Testis (tissue), 3 donors: ENCODE measurements around the gene CISD2. TPM values are rescaled to one million over a fixed set of nuclear protein-coding genes. Genes with fewer than 3 reads are reported as not detected.

ENCODE experiments used
- DNase-seq: peaks from one replicate; pipeline ENCODE4 v3.0.0-alpha.2; 2019
- H3K27ac ChIP-seq, 2 donors: fragments of 200-600 bp; sonication (generic); one replicate each; pipeline ENCODE4 v1.5.1; 2019
- H3K27me3 ChIP-seq: fragments of 200-600 bp; sonication (generic); one replicate; pipeline ENCODE4 v1.5.1; 2019
- H3K36me3 ChIP-seq: fragments of 200-600 bp; sonication (generic); one replicate; pipeline ENCODE4 v1.5.1; 2017; ENCODE audit warnings: low read depth; ENCODE audit errors: missing control alignments
- H3K4me1 ChIP-seq: fragments of 200-600 bp; sonication (generic); one replicate; pipeline ENCODE4 v1.5.1; 2019
- H3K4me3 ChIP-seq, 2 donors: fragments of 200-600 bp; sonication (generic); one replicate each; pipeline ENCODE4 v1.5.1; 2017 to 2019
- H3K9me3 ChIP-seq: fragments of 200-600 bp; sonication (generic); one replicate; pipeline ENCODE4 v1.5.1; 2017
- POLR2A ChIP-seq: fragments of 450-650 bp; IDR thresholded peaks from one replicate; pipeline ENCODE4 v1.6.1; 2017; ENCODE audit warnings: antibody characterized with exemption, mild to moderate bottlenecking, moderate library complexity
- WGBS, 2 donors: methylation state at CpG; one replicate each; pipeline ENCODE4 v1.1.5; 2018; 5-methylcytosine and 5-hydroxymethylcytosine counted together
- intact Hi-C: fragments of 100-400 bp; cut with DNase I; formaldehyde crosslinking; loops from one replicate; pipeline ENCODE4 v1.15.1; 2023; ENCODE audit warnings: low total_unique reads
- polyA plus RNA-seq: library from polyadenylated mRNA; stranded (reverse); fragments of 350-450 nt; fragmentation: Illumina TruSeq; extraction: RNeasy Lipid Tissue Mini Kit (QIAGEN cat#74804); gene quantifications from one replicate; pipeline ENCODE4 v1.2.3, GENCODE V29; 2014; ENCODE audit warnings: low read depth, low replicate concordance; ENCODE audit not compliant: insufficient read depth
- total RNA-seq, 2 donors: library from RNA; depleted of rRNA; stranded (reverse); fragments of >200 nt; gene quantifications; one replicate each; pipeline ENCODE4 v1.2.3, GENCODE V29; 2016
- TF ChIP-seq, protein P1 (sequence below), 3 experiments: fragments of 450-650 bp in 2 of 3; fragments of 200-600 bp in 1 of 3; sonication (generic) in 1 of 3; IDR thresholded peaks; one replicate each; pipeline ENCODE4 v1.5.1; 2016 to 2019; ENCODE audit warnings: antibody characterized with exemption in 3 of 3, mild to moderate bottlenecking in 2 of 3, moderate library complexity in 1 of 3

Gene CISD2
- total and polyA plus RNA-seq, 3 donors from 2014 or later, result 8.4 to 19.4 (median 10.3) TPM

DNA sequence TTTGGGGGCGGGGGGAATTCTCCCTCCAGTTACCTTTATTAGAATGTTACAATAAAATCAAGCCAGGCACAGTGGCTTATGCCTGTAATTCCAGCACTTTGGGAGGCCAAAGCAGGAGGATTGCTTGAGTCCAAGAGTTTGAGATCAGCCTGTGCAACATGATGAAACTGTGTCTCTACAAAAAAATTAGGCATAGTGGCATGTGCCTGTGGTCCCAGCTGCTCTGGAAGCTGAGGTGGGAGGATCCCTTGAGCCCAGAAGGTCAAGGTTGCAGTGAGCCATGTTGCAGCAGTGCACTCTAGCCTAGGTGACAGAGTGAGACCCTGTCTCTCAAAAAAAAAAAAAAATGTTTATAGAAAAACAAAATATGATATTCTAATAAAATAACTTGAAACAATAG, 36.1 kb upstream of the CISD2 start:
- no peaks in the 10 kb centered on the region for H3K9me3 ChIP-seq
- DNase-seq, result no peak
- H3K4me1 ChIP-seq, result peaks cover 8% of the 10 kb centered on the region
- H3K27me3 ChIP-seq, result no peaks in the 10 kb centered on the region
- no peak overlapping the region for H3K4me3 ChIP-seq
- TF ChIP-seq, protein P1, sequence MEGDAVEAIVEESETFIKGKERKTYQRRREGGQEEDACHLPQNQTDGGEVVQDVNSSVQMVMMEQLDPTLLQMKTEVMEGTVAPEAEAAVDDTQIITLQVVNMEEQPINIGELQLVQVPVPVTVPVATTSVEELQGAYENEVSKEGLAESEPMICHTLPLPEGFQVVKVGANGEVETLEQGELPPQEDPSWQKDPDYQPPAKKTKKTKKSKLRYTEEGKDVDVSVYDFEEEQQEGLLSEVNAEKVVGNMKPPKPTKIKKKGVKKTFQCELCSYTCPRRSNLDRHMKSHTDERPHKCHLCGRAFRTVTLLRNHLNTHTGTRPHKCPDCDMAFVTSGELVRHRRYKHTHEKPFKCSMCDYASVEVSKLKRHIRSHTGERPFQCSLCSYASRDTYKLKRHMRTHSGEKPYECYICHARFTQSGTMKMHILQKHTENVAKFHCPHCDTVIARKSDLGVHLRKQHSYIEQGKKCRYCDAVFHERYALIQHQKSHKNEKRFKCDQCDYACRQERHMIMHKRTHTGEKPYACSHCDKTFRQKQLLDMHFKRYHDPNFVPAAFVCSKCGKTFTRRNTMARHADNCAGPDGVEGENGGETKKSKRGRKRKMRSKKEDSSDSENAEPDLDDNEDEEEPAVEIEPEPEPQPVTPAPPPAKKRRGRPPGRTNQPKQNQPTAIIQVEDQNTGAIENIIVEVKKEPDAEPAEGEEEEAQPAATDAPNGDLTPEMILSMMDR (IDR thresholded peaks at IDR 0.05), result no peak
- TF ChIP-seq POLR2A, result no peak
- intact Hi-C loops, result no loop called here
- no peak overlapping the region for H3K27ac ChIP-seq
- no peaks in the 10 kb centered on the region for H3K36me3 ChIP-seq
- 84 to 95% methylated on average over 1 of the region's 1 CpG for WGBS, 2 donors

- H3K4me3 ChIP-seq, result no peak overlapping the region
- no peak overlapping the region for H3K27ac ChIP-seq
- intact Hi-C loops, result no loop called here
- TF ChIP-seq, protein P1 (IDR thresholded peaks at IDR 0.05), result no peak
- TF ChIP-seq POLR2A, result no peak
- no peaks in the 10 kb centered on the region for H3K4me1 ChIP-seq
- H3K9me3 ChIP-seq, result no peaks in the 10 kb centered on the region
- no peaks in the 10 kb centered on the region for H3K27me3 ChIP-seq
- no peaks in the 10 kb centered on the region for H3K36me3 ChIP-seq
- DNase-seq, result no peak
- WGBS, 2 donors, result 96 to 97% methylated on average over 1 of the region's 1 CpG
Measured at GRCh38 chr4:102836596-102836995, 32.2 kb upstream of the CISD2 start.

GRCh38 chr4:102842367-102842766, 26.4 kb upstream of the CISD2 start:
- Histone ChIP-seq H3K27ac (no peak overlapping the region), H3K4me3 (no peak overlapping the region), H3K4me1 (no peaks in the 10 kb centered on the region), H3K36me3 (no peaks in the 10 kb centered on the region), H3K27me3 (no peaks in the 10 kb centered on the region), H3K9me3 (no peaks in the 10 kb centered on the region)
- WGBS, 2 donors, result 84 to 87% methylated on average over 3 of the region's 3 CpGs
- DNase-seq, result no peak
- TF ChIP-seq POLR2A, result no peak
- TF ChIP-seq, protein P1 (IDR thresholded peaks at IDR 0.05), result no peak
- intact Hi-C loops, result no loop called here

- no peak overlapping the region for H3K4me3 ChIP-seq
- TF ChIP-seq, protein P1 (IDR thresholded peaks at IDR 0.05), result no peak
- TF ChIP-seq POLR2A, result no peak
- no peaks in the 10 kb centered on the region for H3K36me3 ChIP-seq
- no peaks in the 10 kb centered on the region for H3K27me3 ChIP-seq
- intact Hi-C loops, result no loop called here
- no peak overlapping the region for H3K27ac ChIP-seq
- no peak for DNase-seq
- H3K9me3 ChIP-seq, result no peaks in the 10 kb centered on the region
- H3K4me1 ChIP-seq, result no peaks in the 10 kb centered on the region
Measured at GRCh38 chr4:102843273-102843672, 25.5 kb upstream of the CISD2 start.

DNA sequence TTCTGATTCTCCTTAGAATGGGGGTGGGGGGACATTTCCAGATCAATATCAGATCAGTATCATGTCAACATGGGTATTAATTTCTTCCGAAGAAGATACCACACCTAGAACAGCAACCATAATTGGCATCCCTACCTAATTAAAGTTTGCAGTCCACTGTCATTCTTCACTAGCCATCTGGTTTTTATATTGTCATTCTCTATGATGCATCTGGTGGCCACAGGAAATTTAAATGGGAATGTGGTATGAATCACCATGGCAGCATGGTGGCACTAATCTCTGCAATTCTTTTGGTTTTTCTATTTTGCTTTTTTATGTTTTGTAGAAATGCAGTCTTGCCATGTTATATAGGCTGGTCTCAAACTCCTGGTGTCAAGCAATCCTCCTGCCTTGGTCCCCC, 24.9 kb upstream of the CISD2 start:
- DNase-seq, result no peak
- H3K27ac ChIP-seq, result no peak overlapping the region
- H3K27me3 ChIP-seq, result no peaks in the 10 kb centered on the region
- WGBS, 2 donors, result 93 to 94% methylated on average over 1 of the region's 1 CpG
- TF ChIP-seq POLR2A, result no peak
- TF ChIP-seq, protein P1 (IDR thresholded peaks at IDR 0.05), result no peak
- H3K4me1 ChIP-seq, result no peaks in the 10 kb centered on the region
- no peak overlapping the region for H3K4me3 ChIP-seq
- no peaks in the 10 kb centered on the region for H3K9me3 ChIP-seq
- intact Hi-C loops, result no loop called here
- no peaks in the 10 kb centered on the region for H3K36me3 ChIP-seq
